NB4 (cell line): ENCODE data around the gene FAM193A.

Experiments used
- MYC ChIP-seq: IDR thresholded peaks from 2 replicates; pipeline ENCODE4 v1.6.1; 2011; ENCODE audit warnings: low read depth, low read length
- POLR2A ChIP-seq: IDR thresholded peaks from 2 replicates; pipeline ENCODE4 v1.6.1; 2011; ENCODE audit warnings: mild to moderate bottlenecking; ENCODE audit not compliant: insufficient read length; ENCODE audit errors: extremely low read depth
- TF ChIP-seq, protein P1 (sequence below): IDR thresholded peaks from one replicate; pipeline ENCODE4 v1.5.1; 2012; ENCODE audit warnings: low read depth, low read length
- TF ChIP-seq, protein P2 (sequence below): IDR thresholded peaks from 2 replicates; pipeline ENCODE4 v1.6.1; 2011; ENCODE audit warnings: low read depth, low read length

DNA sequence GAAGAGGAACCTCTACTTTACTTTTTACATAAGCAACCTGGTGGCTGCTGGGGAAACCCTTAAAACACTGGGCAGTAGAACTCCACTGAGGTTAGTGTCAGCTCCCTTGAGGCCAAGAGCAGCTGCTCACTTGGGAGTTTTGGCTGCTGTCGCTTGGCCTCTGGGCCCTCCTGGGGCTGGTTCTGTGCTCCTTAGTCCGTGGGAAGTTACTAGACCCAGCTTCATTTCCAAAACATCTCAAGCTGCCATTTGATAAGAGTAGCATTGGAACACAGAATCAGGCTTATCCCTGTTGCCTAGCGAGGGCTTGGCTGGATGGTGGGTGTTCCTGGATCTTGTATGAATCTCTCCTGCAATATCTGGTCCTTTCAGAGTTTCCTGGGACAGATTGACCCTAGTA is 41.5 kb upstream of the FAM193A start:
- TF ChIP-seq, protein P1, sequence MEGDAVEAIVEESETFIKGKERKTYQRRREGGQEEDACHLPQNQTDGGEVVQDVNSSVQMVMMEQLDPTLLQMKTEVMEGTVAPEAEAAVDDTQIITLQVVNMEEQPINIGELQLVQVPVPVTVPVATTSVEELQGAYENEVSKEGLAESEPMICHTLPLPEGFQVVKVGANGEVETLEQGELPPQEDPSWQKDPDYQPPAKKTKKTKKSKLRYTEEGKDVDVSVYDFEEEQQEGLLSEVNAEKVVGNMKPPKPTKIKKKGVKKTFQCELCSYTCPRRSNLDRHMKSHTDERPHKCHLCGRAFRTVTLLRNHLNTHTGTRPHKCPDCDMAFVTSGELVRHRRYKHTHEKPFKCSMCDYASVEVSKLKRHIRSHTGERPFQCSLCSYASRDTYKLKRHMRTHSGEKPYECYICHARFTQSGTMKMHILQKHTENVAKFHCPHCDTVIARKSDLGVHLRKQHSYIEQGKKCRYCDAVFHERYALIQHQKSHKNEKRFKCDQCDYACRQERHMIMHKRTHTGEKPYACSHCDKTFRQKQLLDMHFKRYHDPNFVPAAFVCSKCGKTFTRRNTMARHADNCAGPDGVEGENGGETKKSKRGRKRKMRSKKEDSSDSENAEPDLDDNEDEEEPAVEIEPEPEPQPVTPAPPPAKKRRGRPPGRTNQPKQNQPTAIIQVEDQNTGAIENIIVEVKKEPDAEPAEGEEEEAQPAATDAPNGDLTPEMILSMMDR, result no peak
- TF ChIP-seq POLR2A, result no peak
- TF ChIP-seq, protein P2, sequence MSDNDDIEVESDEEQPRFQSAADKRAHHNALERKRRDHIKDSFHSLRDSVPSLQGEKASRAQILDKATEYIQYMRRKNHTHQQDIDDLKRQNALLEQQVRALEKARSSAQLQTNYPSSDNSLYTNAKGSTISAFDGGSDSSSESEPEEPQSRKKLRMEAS, result no peak
- TF ChIP-seq MYC, result no peak
